GM06990 (cell line): ENCODE data around the gene PRXL2B.

Experiments
- DNase-seq: peaks from one replicate; pipeline ENCODE4 v3.0.0-alpha.2; 2011; ENCODE audit not compliant: insufficient read length; ENCODE audit errors: extremely low read depth
- H3K27me3 ChIP-seq: replicated peaks from 2 replicates; pipeline ENCODE4 v1.6.0; 2011; ENCODE audit warnings: low read length; ENCODE audit not compliant: control insufficient read depth, insufficient read depth
- H3K36me3 ChIP-seq: 2 replicates; pipeline ENCODE4 v1.5.1; 2011; ENCODE audit warnings: low read length; ENCODE audit not compliant: control insufficient read depth, insufficient read depth
- H3K4me3 ChIP-seq: replicated peaks from 2 replicates; pipeline ENCODE4 v1.5.1; 2011; ENCODE audit warnings: low read depth, mild to moderate bottlenecking, control low read depth, low read length
- CTCF ChIP-seq: IDR thresholded peaks from 2 replicates; pipeline ENCODE4 v1.5.1; 2011; ENCODE audit warnings: low read length, control low read depth, mild to moderate bottlenecking, inconsistent platforms; ENCODE audit not compliant: insufficient read depth, poor library complexity, severe bottlenecking

The PRXL2B gene

GRCh38 chr1:2595261-2595811 lies 8.8 kb downstream of the PRXL2B start:
- no peak for DNase-seq

GRCh38 chr1:2595812-2596529 lies 9.4 kb downstream of the PRXL2B start:
- no peak for TF ChIP-seq CTCF

More at GRCh38 chr1:2595261-2595811, 8.8 kb downstream of the PRXL2B start:
- H3K36me3 ChIP-seq: no peaks in the 10 kb centered on the region
- no peaks in the 10 kb centered on the region; the same call in 1 of the 2 replicates for H3K27me3 ChIP-seq
- no peak overlapping the region for H3K4me3 ChIP-seq
- TF ChIP-seq CTCF: no peak

GRCh38 chr1:2596530-2597333 lies 10.2 kb downstream of the PRXL2B start:
- DNase-seq: no peak
- no peaks in the 10 kb centered on the region; the same call in 1 of the 2 replicates for H3K27me3 ChIP-seq
- no peak for TF ChIP-seq CTCF
- no peaks in the 10 kb centered on the region for H3K36me3 ChIP-seq
- no peak overlapping the region for H3K4me3 ChIP-seq

More at GRCh38 chr1:2595812-2596529, 9.4 kb downstream of the PRXL2B start:
- no peak overlapping the region for H3K4me3 ChIP-seq
- no peaks in the 10 kb centered on the region; the same call in 1 of the 2 replicates for H3K27me3 ChIP-seq
- no peak for DNase-seq
- no peaks in the 10 kb centered on the region for H3K36me3 ChIP-seq

GRCh38 chr1:2597441-2598328 lies 11.1 kb downstream of the PRXL2B start:
- no peak for TF ChIP-seq CTCF
- Histone ChIP-seq H3K27me3 (no peaks in the 10 kb centered on the region; the same call in 1 of the 2 replicates), H3K36me3 (no peaks in the 10 kb centered on the region), H3K4me3 (no peak overlapping the region)
- no peak for DNase-seq

GRCh38 chr1:2598329-2598931 lies 11.9 kb downstream of the PRXL2B start:
- peak; percentile 15 for TF ChIP-seq CTCF

More at GRCh38 chr1:2598329-2598931, 11.9 kb downstream of the PRXL2B start:
- Histone ChIP-seq H3K27me3 (no peaks in the 10 kb centered on the region; the same call in 1 of the 2 replicates), H3K4me3 (no peak overlapping the region), H3K36me3 (no peaks in the 10 kb centered on the region)
- no peak for DNase-seq
